HG03432 (cell line): ENCODE measurements around the gene COPS7A.
"Not testable (repeated sequence)": the region's sequence is repeated elsewhere in the genome, so short reads cannot be mapped to it uniquely, and the experiment has no call there.

Experiments
- ATAC-seq: cut with Tn5 transposase; IDR thresholded peaks from one replicate; pipeline ENCODE4 v1.9.1; 2021; ENCODE audit warnings: mild to moderate bottlenecking, moderate library complexity; ENCODE audit not compliant: unreplicated experiment

The COPS7A gene

GRCh38 chr12:6701078-6701768 is 22.6 kb upstream of the COPS7A start:
- no peak for ATAC-seq

- ATAC-seq = no peak
Measured at GRCh38 chr12:6703631-6704030, 20.2 kb upstream of the COPS7A start.

- not testable (repeated sequence) for ATAC-seq
Measured at GRCh38 chr12:6708351-6708750, 15.5 kb upstream of the COPS7A start.

DNA sequence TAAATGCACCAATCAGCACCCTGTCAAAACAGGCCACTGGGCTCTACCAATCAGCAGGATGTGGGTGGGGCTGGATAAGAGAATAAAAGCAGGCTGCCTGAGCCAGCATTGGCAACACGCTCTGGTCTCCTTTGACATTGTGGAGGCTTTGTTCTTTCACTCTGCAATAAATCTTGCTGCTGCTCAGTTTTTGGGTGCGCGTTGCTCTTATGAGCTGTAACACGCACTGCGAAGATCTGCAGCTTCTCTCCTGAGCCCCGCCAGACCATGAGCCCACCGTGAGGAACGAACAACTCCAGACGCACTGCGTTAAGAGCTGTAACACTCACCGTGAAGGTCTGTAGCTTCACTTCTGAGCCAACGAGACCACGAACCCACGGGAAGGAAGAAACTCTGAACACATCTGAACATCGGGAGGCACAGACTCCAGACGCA is 14.9 kb upstream of the COPS7A start:
- no peak for ATAC-seq

DNA sequence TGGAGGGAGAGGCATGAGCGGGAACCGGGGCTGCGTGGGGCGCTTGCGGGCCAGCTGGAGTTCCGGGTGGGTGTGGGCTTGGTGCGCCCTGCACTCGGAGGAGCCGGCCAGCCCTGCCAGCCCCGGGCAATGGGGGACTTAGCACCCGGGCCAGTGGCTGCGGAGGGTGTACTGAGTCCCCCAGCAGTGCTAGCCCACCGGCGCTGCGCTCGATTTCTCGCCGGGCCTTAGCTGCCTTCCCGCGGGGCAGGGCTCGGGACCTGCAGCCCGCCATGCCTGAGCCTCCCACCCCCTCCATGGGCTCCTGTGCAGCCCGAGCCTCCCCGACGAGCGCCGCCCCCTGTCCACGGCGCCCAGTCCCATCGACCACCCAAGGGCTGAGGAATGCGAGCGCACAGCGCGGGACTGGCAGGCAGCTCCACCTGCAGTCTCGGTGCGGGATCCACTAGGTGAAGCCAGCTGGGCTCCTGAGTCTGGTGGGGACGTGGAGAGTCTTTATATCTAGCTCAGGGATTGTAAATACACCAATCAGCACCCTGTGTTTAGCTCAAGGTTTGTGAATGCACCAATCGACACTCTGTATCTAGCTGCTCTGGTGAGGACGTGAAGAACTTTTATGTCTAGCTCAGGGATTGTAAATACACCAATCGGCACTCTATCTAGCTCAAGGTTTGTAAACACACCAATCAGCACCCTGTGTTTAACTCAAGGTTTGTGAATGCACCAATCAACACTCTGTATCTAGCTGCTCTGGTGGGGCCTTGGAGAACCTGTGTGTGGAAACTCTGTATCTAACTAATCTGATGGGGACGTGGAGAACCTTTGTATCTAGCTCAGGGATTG is 7.6 kb upstream of the COPS7A start:
- ATAC-seq = not testable (repeated sequence)

- no peak for ATAC-seq
Measured at GRCh38 chr12:6716874-6717437, 6.9 kb upstream of the COPS7A start.

DNA sequence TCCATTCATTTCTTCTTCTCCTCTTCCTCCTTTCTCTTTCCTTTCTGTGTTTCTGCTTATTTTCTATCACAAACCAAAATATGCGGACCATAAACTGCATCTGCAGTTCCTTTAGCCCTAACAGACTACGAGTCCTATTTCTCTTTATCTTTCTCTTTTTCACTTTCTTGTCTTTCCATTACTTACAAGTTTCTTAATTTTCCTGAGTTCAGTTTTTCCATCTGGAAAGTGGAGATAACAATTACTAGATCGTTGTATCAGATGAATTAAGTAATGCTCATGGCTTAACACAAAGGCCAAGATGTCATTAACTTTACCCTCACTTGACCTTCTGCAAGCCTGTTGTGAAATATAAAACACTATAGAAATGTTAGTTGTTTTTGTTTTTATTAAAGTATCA is 983 bp upstream of the COPS7A start:
- no peak for ATAC-seq

DNA sequence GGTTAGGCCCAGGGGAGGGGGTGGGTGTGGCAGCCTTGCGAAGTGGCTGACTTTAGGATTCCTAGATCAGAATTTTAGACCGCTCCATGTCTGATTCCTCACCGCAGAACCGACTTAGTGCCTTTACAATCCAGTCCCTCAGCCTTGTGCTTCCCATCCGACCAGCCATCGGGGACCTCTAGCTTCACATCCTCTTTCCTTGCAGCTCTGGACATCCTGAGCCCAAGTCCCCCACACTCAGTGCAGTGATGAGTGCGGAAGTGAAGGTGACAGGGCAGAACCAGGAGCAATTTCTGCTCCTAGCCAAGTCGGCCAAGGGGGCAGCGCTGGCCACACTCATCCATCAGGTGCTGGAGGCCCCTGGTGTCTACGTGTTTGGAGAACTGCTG is 557 bp downstream of the COPS7A start:
- peak; percentile 27 for ATAC-seq

DNA sequence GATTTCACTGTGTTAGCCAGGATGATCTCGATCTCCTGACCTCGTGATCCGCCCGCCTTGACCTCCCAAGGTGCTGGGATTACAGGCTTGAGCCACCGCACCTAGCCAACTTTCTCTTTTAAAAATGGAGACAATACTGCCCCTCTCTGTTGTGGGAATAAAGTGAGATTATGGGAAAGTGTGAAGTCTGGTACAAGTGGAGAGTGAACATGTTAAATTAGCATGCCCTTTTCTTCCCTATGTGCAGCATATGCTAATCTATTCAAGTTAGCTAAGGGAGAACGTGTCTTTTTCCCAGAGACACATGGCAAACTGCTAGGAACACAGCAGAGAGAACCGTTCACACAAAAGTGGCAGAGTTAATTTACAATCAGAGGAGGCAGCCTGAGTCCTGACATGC is 1.5 kb downstream of the COPS7A start:
- ATAC-seq = no peak

DNA sequence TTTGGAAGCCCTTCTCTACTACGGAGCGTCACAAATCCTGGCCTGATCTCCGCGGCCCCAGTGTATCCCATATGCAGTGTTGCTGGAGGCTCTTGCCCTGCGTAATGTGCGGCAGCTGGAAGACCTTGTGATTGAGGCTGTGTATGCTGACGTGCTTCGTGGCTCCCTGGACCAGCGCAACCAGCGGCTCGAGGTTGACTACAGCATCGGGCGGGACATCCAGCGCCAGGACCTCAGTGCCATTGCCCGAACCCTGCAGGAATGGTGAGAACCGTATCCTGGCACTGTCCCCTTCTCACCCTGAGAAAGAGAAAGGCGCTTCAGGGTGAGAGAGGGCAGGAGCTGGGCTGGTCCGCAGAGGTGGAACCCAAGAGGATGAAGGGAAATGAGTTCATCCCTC is 5.3 kb downstream of the COPS7A start:
- no peak for ATAC-seq

DNA sequence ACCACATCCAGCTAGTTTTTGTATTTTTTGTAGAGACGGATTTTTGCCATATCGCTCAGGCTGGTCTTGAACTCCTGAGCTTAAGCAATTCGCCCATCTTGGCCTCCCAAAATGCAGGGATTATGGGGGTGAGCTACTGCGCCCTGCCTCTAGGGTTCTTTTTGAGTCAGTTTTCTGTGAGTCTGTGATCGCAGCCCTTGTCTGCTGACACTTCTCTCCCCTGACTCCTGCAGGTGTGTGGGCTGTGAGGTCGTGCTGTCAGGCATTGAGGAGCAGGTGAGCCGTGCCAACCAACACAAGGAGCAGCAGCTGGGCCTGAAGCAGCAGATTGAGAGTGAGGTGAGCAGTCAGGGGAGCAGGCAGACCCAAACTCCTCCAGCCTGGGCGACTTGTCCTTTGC is 6.3 kb downstream of the COPS7A start:
- ATAC-seq = no peak

DNA sequence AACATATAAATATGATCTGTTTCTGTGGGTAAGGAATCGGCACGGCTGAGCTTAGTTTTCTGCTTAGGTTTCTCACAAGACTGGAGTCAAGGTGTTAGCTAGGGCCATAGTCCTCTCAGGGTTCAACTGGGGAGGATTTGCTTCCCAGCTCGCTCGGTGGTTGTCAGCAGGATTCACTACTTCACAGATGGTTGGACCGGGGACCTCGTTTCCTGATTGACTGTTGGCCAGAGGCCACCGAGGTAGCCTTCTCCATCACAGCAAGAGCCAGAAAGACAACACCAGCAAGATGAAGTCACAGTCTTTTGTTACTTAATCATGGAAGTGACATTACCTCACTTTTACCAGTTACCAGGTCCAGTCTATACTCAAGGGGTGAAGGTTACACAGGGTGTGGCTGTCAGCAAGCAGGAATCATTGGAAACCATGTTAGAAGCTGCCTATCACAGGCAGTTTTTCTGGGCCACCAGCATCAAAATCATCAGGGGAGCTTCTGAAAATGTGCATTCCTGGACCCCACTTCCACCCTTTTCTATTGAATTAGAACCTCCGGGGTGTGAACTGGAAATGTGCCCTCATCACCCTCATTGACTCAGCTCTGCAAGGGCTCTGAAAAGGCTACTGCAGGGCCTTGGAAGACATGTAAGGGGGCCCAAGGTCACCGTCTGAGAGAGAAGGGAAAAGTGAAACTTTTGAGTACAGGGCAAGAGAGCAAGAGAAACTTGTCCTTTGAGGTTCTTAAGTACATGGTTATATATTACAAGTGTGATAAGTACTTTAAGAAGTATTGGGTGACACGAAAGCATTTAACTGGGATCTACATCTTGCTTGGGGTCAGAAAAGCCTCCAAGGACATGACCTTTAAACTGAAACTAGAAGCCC is 10.9 kb downstream of the COPS7A start:
- ATAC-seq = no peak

GRCh38 chr12:6735448-6736191 is 11.8 kb downstream of the COPS7A start:
- ATAC-seq = no peak

GRCh38 chr12:6736754-6737153 is 12.9 kb downstream of the COPS7A start:
- no peak for ATAC-seq

- ATAC-seq = not testable (repeated sequence)
Measured at GRCh38 chr12:6742080-6742479, 18.2 kb downstream of the COPS7A start.

- no peak for ATAC-seq
Measured at GRCh38 chr12:6742834-6743233, 19.0 kb downstream of the COPS7A start.

DNA sequence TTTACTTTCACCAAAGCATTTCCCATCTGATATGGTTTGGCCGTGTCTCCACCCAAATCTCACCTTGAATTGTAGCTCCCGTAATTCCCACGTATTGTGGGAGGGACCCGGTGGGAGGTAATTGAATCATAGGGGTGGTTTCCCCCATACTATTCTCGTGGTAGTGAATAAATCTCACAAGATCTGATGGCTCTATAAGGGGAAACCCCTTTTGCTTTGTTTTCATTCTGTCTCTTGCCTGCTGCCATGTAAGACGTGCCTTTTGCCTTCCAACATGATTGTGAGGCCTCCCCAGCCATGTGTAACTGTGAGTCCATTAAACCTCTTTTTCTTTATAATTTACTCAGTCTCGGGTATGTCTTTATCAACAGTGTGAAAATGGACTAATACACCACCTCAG is 19.5 kb downstream of the COPS7A start:
- ATAC-seq = not testable (repeated sequence)

DNA sequence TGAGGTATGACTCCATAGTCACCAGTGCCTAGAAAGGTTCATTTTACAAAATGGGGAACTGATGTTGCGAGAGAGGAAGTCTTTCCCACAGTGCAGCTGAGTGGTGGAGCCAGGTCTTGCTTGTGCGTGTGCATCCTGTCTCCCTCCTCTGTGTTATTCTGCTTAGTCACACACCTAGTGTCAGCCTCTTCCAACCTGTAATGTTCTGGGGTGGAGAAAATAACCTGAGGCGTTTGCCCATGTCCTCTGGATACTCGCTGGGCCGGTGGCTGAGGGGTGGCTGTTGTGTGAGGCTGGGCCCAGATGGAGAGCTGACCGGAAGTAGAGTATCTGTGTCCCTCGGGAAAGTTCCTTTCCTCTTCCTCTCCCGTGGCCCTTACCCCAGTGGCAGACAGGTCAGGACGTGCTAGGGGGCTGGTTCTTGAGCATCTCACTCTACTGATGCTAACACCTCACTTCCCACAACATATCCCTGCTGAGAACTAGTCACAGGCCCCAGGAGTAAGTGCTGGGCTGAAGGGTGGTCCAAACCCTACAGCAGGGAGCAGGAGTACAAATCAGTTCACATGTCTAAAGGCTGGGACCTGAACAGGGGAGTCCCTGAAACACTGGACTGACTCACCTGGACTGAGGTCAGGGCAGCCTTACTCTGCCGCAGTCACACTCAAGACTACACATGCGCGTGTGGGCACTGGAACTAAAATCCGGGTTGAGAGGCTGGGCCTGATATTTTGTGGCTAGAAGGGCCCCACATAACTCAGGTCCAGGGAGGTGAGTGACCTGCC is 22.1 kb downstream of the COPS7A start:
- ATAC-seq = no peak

- no peak for ATAC-seq
Measured at GRCh38 chr12:6747216-6747615, 23.4 kb downstream of the COPS7A start.

GRCh38 chr12:6748761-6749160 is 24.9 kb downstream of the COPS7A start:
- no peak for ATAC-seq
